HG02623 (cell line): ENCODE results near the gene HSCB.
"Not testable (repeated sequence)": the region's sequence is repeated elsewhere in the genome, so short reads cannot be mapped to it uniquely, and the experiment has no call there.

Source experiments
- ATAC-seq: cut with Tn5 transposase; IDR thresholded peaks from one replicate; pipeline ENCODE4 v1.9.1; 2021; ENCODE audit warnings: moderate library complexity; ENCODE audit not compliant: unreplicated experiment

Gene HSCB

GRCh38 chr22:28791124-28791523 lies 49.3 kb downstream of the HSCB start:
- no peak for ATAC-seq

- ATAC-seq, result no peak
Measured at GRCh38 chr22:28791841-28792490, 50.1 kb downstream of the HSCB start.

GRCh38 chr22:28792491-28793383 lies 50.9 kb downstream of the HSCB start:
- ATAC-seq, result no peak

- no peak for ATAC-seq
Measured at GRCh38 chr22:28793976-28794584, 52.2 kb downstream of the HSCB start.

GRCh38 chr22:28795071-28795693 lies 53.3 kb downstream of the HSCB start:
- ATAC-seq, result no peak

GRCh38 chr22:28795932-28796856 lies 54.4 kb downstream of the HSCB start:
- no peak for ATAC-seq

GRCh38 chr22:28798810-28799605 lies 57.2 kb downstream of the HSCB start:
- ATAC-seq, result no peak

- peak; percentile 23 for ATAC-seq
Measured at GRCh38 chr22:28799606-28800307, 57.9 kb downstream of the HSCB start.

- ATAC-seq, result peak; percentile 77
Measured at GRCh38 chr22:28800308-28801041, 58.6 kb downstream of the HSCB start, which contains the start of gene XBP1. Gene XBP1 (minus strand): TSS chr22:28800569.

GRCh38 chr22:28801845-28802594 lies 60.2 kb downstream of the HSCB start:
- no peak for ATAC-seq

GRCh38 chr22:28802595-28803123 lies 60.8 kb downstream of the HSCB start:
- ATAC-seq, result no peak

- not testable (repeated sequence) for ATAC-seq
Measured at GRCh38 chr22:28805426-28805825, 63.6 kb downstream of the HSCB start.
